GM18951 (cell line): ENCODE measurements around the gene CNTNAP1.
"Not testable (repeated sequence)": the region's sequence is repeated elsewhere in the genome, so short reads cannot be mapped to it uniquely, and the experiment has no call there.

Source experiments
- POLR2A ChIP-seq: IDR thresholded peaks from 4 replicates; pipeline ENCODE4 v1.6.1; 2011; ENCODE audit warnings: mild to moderate bottlenecking; ENCODE audit not compliant: insufficient read length, insufficient read depth; ENCODE audit errors: extremely low read depth
- in situ Hi-C: fragments of 300-500 bp; cut with MboI; formaldehyde crosslinking; loops from one replicate; pipeline ENCODE4 v1.12.0; 2022; ENCODE audit warnings: low sequenced_read_pairs, mixed read lengths, inconsistent platforms; ENCODE audit not compliant: unreplicated experiment

Gene CNTNAP1

DNA sequence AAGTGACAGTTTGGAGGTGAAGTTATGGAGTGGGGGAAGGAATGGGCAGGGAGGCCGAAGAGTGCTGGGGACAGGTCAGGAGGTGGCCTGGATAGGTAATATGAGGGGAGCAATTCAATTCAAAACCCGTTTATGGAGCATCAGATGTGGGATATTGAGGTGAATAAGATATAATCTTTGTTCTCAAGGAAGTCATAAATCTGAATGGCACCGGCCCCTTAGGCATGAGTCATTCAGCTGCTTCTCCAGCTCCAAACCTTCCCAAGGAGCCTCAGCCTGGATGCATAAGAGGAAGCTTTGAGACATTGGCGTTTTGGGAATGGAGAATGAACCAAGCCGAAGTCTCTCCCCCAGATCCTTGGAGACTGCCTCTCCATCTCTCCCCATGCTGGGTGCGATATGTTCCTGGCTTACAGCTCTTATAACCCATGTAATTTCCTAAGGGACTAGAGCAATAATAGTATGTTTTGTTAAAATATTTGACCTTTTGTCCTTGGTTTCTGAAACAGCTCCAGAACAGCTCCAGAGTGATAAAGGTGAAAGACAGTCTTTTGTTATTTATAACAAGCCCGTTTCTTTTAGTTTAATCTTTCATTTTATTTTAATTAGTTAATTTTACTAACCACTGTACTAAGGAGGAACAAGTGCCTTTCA, 21.5 kb upstream of the CNTNAP1 start:
- in situ Hi-C loops, result no loop called here
- no peak for TF ChIP-seq POLR2A

DNA sequence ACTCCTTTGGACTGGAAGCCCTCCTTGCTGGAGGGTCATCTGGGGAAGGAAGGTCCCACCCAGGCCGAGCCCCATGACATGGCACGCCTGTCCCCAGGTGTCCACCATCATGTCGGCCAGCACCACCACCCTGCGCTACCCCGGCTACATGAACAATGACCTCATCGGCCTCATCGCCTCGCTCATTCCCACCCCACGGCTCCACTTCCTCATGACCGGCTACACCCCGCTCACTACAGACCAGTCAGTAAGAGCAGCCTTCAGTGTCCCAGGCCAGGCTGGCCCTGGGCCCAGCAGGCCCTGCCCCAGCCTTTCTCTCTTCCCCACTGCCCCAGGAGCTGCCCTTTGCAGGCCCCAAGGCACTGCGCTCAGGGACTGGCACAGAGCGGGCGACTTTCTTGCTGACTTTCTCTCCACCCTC, 16.7 kb upstream of the CNTNAP1 start:
- in situ Hi-C loops, result no loop called here
- no peak for TF ChIP-seq POLR2A

DNA sequence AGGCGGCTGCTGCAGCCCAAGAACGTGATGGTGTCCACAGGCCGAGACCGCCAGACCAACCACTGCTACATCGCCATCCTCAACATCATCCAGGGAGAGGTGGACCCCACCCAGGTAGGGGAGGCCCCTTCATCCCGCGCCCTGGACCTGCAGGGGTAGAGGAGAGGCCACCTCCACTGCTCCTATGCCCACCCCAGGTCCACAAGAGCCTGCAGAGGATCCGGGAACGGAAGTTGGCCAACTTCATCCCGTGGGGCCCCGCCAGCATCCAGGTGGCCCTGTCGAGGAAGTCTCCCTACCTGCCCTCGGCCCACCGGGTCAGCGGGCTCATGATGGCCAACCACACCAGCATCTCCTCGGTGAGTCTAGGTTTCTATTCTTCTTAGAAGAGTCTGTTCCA, 16.2 kb upstream of the CNTNAP1 start:
- in situ Hi-C loops, result not testable (repeated sequence)

DNA sequence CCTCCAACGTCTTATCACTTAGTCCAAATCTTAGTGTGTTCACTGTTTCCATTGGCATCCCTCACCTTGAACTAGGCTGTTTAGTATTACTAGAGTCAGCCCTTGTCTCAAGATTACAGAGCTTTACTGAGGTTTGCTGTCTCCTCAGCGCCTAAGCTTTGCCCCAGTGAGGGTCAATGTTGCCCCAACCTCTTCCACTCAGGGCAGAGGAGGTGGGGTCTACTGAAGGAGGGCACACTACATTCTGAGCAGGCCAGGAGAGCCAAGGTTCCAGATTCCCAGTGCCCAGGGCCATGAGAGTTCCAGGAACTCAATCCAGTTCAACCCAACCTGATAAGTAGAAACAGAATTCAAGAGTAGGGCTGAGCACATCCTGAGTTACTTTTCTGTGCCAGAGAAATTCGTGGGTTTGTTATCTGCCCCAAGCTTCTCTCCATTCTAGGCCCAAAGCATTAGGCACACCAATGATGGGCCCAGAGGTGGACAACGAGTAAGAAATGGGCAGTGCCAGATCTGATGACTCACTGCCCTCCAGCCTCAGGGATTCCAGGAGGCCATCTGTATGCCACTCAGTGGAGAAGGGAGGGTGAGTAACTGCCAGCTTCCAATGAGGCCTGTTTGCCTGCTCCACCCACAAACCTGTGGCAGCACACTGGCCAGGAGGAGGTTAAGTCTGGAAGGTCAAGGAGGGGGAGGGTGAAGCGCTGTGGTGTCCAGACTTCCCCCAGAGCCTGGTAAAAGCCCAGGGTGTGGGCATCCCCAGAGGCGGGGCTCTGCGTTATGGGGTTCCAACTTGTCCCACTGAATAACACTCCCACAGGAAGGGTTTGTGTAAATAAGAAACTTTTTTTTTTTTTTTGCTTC, 15.0 kb upstream of the CNTNAP1 start:
- TF ChIP-seq POLR2A, result no peak
- in situ Hi-C loops, result no loop called here

DNA sequence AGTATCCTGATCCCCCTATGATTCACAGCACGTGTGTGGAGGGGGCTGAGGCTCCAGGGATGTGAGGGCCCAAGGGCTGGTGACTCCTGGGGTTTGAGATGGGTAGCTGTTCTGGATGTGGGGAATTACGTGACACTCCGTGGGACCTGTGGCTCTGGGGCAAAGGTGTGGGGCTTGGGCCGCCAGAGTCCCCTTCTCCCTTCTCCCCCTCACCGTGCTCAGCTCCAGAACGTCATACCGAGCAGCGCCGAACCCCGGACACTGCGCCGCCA, 12.7 kb upstream of the CNTNAP1 start:
- in situ Hi-C loops, result no loop called here
- TF ChIP-seq POLR2A, result no peak

DNA sequence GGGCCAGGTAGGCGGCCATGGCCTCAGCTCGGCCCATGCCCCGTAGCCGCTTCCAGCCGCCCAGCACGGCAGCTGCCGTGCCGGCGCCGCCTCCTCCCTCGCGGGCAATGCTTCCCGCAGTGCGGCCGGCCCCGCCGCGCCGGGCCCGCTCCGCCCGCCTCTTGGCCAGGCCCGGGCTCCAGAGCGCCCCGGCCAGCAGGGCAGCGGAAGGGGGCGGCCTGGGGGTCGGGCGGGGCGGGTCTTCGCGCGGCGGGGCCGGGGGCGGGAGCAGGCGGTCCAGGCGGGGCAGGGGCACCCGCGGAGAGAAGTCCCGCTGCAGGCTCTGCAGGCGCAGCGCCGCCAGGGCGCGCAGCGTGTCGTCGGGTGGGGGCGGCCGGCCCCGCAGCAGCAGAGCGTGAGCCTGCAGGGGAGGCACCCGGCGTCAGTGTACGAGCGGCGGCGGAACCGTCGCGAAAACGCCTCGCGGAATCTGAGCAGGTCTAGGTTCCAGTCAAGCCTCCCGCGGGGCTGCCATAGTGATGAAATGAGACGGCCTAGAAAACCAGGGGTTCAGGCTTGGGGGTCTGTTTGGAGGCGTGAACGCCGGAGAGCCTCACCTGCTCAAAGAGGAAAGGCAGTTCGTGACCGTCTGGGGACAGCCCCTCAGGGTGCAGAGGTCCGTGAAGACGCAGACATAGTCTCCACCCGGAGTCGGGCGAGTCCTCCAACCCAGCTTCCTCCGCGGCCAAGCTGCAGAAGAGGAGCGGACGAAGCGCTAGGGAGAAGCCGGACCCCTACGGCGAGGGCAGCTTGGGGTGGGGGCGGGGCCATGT, 12.1 kb upstream of the CNTNAP1 start:
- TF ChIP-seq POLR2A, result no peak
- in situ Hi-C loops, result loop anchor here (5.0 kb wide), 1 partner anchor 98 kb away; no protein-coding TSS in a partner anchor

DNA sequence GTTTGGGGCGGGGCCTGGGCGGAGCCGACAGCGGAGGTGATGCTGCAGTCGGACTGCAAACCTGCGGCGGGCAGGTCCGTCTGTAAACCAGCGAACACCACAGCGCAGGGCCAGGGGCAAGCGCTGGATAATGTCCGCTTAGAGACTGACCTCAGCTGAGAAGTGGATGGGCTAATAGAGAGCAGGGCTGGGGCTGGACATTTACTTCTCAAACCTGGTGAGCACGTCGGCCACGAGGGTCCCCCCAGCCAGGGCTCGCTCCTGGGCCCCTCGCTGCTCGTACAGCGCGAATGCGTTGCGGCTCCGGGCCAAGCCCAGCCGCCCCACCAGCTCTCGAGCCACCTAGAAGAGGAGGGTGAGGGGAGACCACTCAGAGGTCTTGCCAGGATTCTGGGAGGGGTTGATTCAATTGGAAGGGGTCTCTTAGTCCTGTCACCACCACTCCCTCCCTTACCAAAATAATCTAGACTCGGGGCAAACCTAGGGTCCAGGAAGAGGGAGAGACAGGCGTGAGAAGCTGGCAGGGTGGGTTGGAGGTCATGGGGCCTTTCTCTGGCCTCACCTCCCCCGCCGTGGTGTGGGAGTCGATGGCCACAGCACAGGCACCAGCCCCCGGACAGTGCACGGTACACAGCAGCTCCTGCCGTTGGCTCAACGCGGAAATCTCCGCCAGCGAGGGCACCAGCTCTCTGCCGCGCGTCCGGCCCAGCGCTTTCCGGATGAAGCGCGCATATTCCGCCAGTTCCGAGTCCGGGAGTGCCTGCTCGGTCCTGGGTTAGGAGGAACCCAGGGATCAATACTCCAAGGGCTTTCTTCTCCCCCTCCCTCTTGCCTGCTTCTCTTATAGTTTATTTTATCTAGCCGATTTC, 11.3 kb upstream of the CNTNAP1 start:
- in situ Hi-C loops, result loop anchor here (5.0 kb wide), 1 partner anchor 99 kb away; no protein-coding TSS in a partner anchor
- no peak for TF ChIP-seq POLR2A

DNA sequence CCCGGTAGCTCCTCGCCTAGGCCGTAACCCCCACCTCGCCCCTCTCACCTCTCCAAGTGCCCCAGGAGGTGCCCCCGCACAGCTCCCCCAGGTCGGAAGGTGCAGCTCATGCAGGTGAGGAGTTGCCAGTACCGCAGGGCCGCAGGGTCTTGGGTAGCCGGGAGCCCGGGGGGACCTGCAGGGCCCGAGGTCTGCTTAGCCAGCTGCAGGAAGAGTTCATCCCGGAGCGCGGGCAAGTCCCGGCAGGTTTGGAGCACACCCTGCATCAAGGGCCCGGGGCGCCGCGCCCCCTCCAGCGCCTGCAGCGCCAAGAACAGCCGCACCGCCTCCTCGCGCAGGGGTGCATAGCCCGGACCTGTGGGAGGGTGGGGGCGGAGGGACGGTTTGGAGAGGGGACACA, 10.3 kb upstream of the CNTNAP1 start:
- TF ChIP-seq POLR2A, result no peak
- in situ Hi-C loops, result loop anchor here (5.0 kb wide), 1 partner anchor 100 kb away; no protein-coding TSS in a partner anchor

DNA sequence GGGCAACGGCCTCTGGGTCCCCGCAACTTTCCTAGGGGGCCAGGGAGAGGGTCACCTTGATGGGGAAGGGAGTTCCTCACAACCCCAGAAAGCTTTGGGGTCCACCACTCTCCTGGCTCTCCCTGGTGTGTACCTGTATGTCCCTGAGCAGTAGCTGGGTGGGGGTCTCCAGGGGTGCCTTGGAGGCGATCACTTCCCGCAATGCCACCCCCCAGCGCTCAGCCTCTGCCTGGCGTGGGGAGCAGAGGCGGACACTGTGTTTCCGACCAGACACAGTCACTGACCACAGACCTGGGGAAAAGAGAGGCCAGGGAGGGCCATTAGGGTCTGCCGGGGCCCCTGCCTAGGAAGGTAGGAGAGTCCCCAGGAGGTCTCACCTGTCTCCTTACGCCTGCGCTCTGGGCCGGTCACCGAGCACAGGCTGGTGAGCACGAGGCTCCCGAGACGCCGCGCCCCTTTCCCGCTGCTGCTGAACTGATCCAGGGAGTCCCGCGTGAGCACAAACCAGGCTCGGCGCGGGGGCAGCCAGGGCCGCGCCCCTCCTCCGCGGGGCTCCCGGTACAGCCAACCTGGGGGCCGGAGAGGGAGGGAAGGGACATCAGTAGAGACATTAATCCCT, 9.0 kb upstream of the CNTNAP1 start:
- no peak for TF ChIP-seq POLR2A
- in situ Hi-C loops, result loop anchor here (5.0 kb wide), 1 partner anchor 101 kb away; no protein-coding TSS in a partner anchor

DNA sequence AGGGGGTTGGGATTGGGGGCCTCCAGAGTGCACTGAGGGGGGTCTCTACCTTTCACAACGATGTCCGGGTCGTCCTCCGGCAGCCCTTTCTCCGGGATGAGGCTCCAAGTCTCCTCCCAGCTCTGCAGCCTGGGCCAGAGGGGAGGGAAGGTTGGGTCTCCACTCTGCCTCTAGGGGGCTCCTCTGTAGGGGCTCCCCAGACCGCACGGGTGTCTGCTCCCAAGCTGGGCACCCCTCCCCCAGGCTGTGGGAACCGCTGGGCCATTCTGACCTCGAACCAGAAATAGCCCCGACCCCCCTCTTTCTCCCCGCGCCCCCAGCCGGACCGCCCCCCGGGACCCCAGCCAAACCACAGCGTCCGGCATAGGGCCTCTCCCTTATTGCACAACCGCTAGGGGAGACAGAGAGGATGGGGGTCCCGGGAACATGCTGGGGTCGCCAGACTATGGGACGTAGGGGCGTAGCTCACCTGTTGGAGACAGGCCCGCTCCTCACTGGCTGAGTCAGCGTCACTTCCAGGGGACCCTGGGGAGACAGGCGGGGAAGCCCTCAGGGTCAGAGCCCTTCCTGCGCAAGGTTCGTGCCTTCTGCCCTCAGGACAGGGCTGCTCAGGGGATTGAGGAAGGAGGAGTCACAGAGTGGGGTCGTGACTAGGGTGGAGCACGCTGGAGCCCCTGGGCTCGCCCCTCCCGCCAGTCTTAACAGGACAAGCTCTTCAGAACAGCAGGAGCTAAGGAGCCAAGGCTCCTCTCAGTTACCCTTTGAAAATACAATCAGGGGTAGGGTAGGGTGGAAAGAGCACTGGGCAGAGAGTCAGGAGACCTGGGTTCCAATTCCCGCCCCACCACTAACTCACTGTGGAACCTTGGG, 8.2 kb upstream of the CNTNAP1 start:
- in situ Hi-C loops, result loop anchor here (5.0 kb wide), 1 partner anchor 102 kb away; no protein-coding TSS in a partner anchor
- peak; percentile 25 for TF ChIP-seq POLR2A

DNA sequence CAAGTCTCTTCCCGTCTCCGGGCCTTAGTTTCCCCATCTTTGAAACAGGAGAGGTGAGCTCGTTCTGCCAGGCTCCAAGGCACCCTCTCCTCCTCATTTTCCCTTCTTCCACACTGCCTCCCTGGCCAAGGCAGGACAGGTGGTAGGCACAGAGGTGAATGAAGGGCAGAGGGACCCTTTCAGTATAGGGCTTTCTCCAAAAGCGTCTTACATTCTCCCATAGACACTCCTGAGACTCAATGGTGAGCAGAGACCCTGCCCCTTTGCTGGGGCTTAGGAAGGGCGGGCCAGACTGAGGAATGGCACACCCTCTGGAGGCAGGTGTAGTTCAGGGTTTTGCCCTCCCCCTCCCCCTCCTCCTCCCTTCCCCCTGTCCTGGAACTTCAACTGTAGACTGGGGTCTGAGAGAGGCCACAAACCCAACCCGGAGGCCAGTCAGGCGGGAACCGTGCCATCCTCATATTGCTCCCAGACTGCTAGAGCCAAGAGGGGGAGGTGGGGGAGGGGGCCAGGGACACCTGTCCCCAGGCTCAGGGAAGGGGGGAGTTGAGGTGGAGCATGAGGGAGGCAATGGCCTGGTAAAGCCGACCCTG, 7.5 kb upstream of the CNTNAP1 start:
- in situ Hi-C loops, result loop anchor here (5.0 kb wide), 1 partner anchor 103 kb away; no protein-coding TSS in a partner anchor
- no peak for TF ChIP-seq POLR2A
